HG03175 (cell line): ENCODE measurements around the gene FSTL4.

Experiments used
- ATAC-seq: cut with Tn5 transposase; IDR thresholded peaks from one replicate; pipeline ENCODE4 v1.9.1; 2021; ENCODE audit warnings: mild to moderate bottlenecking, moderate library complexity; ENCODE audit not compliant: unreplicated experiment

FSTL4 gene

DNA sequence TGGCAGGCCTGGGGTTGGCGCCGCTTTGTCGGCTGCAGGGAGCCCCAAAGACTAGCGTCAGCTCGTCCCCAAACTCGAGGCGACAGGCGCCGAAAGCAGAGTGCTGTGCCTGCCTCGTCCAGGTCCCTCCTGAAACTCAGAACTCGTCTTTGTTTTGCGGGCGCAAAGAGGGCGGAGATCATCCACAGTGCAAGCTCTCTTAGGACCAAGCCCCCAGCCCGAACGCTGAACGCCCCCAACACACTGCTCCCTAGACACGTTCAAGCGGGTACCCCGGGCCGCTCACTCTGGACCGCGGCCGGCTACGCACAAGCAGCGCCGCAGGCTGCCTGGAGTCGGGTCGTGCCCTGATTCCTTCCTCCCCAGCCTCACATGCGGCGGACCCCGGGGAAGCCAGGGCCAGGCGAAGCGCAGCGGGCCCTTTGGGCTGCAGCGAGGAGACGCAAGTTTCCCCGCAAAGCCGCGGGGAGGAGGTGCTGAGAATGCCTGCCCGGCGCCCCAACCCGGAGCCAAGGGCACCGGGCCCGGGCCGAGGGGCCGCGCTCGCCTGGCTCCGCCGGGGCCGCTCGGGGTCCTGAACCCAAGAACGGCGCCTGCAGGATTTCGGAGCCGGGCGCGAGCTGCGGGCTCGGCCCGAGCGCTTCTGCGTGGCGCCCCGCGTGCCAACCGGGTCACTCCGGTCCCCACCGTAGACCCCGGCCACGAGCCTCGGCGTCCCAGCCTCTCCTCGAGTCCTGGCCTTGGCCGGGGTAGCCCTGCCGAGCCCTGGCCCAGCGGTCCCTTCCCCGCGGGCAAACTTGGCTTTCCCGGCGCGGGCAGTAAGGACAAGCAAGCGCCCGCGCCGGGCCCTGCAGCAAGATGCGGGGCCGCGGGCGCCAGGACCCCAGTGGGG, 738 bp downstream of the FSTL4 start:
- ATAC-seq, result peak; percentile 22

DNA sequence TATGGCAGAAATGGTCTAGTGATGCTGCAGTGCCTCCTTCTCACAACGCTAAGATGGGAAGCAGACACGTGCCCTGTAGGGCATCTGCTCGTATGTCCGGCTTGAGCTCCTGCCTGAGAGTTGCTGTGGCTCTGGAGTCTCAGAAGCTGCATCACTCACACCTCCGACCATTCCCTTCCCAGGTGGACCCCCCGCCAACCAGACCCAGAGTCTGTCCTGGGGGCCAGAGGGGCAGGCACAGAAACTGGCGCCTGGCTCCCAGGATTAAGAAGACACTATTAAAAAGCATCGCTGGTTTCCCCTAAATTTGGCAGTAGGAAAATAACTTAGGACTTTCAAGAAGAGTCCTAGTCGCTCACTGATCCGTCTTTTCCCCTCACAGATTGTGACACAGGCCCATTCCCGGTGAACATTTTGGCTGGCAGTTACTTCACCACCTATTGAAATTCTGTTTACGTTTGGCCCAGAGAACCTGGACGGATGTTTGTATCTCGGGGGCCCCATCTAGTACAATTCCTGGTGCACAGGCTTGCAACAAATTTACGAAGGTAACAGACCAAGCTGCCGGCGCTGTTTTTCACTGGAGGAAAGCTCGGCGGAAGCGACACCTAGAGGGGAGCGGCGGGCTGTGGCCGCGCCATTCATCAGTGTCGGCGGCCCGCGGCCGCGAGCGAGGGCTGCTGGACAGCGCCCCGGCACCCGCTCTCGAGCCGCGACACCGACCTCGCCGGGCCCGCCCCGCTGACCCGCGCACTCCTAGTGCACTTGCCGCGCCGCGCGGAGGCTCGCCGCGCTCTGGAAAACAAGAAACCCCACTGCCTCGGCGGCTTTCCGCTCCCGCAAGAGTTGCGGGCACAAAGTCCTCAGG, 1.6 kb downstream of the FSTL4 start:
- peak; percentile 56 for ATAC-seq

DNA sequence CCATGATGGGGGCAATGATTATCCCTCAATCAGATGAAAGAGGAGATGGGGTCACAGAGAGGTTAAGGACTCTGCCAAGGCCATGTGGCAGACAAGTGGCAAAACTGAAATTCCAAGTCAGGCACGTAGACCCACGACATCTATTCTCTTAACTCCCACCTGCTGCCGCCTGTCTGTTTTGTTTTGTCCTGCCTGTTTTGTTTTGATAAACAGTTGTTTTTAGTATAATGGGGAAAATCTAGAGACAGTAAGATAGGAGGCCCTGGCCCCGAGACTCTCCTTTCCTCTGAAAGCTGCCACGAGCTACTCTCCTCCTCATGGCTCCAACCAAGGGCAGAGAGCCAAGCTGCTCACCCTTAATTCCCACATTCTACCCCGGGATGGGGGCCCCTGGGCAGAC, 4.9 kb downstream of the FSTL4 start:
- ATAC-seq, result no peak

DNA sequence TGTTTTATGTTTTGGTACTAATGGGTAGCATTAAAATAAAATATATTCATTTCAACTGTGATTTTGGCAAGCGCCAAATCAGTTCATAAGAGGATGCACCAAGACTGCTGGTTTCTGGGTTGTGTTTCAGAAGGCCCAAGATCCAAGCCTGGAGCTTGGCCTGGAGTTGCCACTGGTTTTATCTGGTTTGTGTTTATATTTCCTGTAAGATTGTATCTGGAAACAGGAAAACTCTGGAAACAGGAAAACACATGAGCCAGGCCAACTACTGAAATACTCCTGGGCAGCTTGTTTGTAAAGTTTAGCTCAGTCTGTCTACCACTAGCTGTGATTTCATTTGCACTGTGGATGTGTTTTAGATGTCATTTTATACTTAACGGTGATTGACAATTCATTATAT, 5.5 kb downstream of the FSTL4 start:
- ATAC-seq, result no peak

DNA sequence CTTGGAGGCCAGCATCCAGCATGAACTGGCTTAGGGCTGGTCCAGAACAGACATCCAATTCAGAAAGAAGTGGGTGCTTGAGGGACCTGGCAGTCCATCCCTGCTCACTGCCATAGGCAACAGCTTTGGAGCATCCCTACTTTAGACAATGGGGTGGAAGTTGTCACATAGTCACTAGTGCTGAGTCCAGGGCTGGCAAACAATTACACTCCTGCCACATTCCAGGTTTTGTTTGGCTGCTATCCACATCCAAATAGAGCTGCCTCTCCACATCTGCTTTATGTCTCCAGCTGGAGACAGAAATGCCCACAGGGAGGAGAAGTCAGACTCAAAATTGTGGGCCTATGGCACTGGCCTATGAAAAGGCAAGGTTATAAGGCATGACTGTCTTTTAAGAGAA, 7.0 kb downstream of the FSTL4 start:
- ATAC-seq, result no peak

DNA sequence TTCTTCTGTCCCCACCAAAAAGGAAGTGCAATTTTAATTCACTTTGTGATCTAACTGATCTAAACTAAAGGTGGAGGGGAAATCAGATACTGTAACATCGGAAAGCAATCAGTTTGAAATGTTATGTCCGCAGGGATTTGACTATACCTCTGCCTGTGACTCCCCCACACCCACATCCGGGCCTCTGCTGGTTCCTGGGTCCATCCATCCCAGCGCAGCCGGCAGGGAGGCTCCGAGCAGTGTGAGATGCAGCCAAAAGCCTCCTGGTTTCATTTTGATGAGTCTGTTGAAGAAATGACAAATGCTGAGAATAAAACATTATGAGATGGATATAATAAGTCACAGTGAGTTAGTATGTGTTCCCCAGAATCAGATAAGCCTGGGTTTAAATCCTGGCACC, 8.6 kb downstream of the FSTL4 start:
- no peak for ATAC-seq

DNA sequence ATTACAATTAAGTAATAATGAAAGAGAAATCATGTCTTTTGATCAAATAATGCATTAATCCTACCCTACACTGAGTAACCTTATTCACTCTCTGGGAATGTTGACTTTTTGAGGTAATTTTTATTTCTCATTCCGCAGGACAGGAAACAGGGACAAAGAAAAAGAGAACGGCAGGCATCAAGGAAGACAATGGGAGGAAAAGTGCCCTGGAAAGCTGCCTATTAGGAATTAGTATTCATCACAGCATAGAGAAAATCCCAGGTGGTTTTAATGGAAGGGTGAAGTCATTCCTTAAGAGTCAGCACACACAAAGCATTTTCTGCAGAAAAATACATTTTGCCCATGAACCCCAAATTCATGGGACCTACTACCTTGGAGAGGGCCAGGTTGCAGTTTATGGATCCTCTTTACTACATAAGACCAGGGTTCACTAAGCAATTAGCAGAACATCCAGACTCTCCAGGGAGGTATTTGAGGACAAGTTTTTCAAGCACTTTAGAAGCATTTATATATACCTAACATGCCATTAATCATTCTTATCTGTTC, 9.4 kb downstream of the FSTL4 start:
- ATAC-seq, result no peak

DNA sequence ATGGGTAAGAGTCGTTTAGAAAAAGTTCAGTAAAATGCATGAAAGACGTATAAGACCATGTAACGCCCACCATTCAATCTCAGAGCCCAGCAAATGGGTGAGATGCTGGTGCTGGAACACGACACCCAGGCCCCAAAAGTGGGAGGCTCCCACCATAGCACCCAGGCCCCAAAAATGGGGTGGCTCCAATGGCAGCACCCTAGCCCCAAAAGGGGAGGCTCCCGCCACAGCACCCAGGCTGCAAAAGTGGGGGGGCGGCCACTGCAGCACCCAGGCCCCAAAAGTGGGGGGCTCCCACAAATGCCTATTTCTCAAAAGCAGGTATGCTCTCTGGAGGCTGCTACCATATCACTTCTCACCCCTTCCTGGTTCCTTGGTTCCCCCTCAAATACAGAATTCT, 12.7 kb downstream of the FSTL4 start:
- ATAC-seq, result no peak

DNA sequence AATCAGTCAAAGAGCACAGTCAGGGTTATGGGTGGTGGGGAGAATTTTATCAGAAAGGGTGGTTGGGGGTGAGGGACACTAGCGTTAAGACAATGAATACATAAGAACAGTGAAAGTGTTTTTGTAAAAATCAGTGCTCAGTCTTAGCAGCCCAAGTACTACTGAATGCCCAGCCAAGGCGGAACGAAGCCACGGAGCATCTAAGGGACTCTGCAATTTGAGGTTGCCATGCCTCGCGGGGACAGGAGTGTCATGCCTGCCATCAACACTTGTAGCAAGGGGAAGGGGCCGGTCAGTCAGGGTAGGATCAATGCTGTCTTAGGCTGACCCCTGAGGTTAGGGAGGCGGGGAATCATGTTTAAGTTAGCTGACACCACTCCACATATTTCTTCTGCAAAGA, 13.3 kb downstream of the FSTL4 start:
- no peak for ATAC-seq

DNA sequence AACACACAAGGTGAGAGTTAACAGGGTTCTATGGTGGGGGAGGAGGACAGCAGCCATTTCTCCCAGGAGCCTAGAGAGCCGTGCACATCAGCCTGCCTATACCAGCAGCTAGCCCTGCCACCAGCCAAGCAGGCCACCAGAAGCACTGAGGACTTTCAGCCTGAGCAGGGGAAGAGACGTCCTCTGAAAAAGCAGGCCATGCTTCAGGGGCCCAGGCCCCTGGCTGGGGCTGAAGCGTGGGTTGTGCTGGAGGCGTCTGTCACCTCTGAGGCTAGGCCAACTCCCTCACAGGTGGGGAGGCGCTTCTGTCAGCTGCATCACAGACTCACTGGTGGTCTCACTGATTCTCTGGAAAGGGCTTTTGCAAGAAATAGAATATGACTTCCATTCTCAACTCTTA, 16.3 kb downstream of the FSTL4 start:
- ATAC-seq, result no peak

DNA sequence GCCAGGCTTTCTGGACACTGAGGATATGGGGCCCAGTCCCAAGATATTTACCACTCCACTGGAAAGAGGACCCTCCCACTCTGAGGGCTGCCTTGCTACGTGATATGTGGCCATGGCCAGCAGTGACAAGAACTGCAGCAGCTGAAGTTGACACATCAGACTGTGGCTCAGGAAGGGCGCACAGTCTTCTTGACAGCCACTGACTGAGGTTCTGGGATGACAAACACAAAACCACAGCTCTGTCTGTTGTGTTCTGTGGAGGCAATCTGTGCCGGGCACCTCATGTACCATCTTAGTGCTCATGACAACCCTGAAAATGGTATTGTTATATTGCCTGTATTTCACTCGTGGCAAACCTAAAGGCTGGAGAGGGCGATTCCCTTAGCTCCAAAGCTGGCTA, 16.9 kb downstream of the FSTL4 start:
- no peak for ATAC-seq

DNA sequence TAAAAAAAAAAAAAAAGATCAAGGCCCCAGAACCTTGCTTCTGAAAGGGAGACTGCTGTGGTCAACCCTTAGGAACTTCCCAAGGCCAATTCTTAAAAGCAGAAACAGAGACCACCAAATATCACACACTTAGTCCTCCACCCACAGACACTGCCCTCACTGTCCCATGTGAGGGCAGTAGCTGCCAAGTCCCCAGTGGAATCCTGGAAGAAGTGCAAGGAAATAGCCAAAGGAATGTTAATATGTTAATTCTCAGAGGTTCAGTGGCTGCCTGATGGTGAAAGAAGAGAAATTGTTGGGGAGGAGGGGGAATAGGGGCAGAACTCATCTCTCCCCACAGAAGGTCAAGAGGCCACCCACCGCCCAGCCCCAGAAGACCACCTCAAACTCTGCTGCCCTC, 23.1 kb downstream of the FSTL4 start:
- no peak for ATAC-seq

DNA sequence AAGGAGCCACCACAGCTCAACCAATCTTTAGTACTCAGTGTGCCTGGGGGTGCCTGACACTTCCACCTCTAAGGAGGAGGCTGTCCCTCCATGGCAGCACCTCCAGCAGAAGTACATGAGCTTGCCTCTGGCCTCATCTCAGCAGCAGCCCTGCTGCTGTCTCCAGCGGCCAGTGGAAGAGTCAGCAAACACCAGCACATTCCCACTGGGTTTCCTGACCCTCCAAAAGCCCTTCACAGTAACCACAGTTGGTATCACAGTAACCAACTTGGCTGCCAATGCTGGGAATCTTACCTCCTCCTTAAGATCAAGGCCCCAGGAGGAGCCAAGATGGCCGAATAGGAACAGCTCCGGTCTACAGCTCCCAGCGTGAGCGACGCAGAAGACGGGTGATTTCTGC, 29.4 kb downstream of the FSTL4 start:
- ATAC-seq, result no peak

DNA sequence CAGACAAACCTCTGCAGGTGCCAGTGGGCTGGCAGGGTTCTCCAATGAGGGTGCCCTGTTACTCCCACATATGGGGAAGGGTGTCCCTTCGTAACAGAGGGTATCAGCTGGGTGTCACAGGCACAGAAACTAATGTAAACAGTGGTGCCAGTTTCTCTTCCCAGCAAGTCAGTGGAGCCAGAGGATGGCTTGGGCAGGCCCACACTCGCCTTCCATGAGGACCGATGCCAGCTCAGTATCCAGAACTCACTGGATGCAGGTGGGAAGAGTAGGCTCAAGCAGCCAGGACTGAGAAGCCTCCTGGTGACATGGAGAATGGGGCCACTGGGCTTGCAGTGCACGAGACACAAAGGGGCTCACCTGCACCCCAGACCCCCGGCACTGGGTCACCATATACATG, 30.4 kb downstream of the FSTL4 start:
- no peak for ATAC-seq

DNA sequence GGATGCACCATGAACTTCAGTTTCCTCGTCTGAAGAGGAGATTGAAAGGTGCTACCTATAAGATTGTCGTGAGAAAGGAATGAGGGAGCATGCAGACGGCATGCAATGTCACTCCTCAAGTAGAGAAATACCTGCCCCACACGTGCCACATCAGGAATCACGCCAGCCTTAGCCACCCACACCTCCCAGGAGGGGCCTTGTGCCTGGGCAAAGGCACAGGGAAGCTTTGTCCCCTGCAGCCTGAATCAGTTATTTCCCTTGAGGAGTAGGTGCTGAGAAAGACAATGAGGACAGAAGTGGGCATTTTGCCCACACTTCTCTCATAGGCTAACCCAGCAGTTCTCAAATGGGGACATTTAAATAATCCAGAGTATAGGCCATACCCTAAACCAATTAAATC, 31.0 kb downstream of the FSTL4 start:
- ATAC-seq, result no peak

DNA sequence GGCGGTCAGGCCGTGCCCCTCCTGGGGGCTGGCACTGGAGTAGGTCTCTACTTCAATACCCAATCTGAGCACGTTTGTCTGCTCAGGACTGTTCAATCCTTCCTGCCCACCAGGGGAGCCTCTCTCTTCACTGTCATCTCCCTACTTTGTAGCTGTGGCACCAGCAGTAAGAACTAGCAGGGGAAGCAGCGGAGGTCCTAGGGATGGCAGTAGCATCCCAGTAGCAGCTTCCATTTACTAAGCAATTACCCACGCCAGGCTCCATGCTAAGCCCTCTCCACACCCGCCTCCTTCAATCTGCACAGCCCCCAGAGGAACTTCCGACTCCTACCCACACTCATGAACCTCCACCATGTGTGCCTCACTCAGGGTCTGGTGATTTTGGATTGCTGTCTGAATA, 31.7 kb downstream of the FSTL4 start:
- no peak for ATAC-seq

DNA sequence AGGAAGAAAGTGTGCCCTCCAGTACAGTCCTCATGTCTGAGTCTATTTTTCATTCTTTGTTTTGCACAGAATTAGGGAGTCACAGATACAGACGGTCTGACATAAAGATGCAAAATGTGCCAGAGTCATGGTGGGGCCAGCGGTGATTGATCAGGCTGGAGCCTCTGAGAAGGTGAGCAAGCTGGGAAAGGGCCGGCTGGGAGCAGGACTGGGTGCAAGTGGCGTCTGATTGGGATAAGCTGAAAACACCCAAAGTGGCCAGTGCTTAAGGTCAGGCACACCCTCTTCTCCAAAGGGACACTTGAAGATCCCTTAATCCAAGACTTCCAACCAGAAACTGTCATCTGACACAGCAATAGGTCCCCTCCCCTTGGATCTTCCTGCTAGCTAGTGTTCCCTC, 32.6 kb downstream of the FSTL4 start:
- no peak for ATAC-seq

DNA sequence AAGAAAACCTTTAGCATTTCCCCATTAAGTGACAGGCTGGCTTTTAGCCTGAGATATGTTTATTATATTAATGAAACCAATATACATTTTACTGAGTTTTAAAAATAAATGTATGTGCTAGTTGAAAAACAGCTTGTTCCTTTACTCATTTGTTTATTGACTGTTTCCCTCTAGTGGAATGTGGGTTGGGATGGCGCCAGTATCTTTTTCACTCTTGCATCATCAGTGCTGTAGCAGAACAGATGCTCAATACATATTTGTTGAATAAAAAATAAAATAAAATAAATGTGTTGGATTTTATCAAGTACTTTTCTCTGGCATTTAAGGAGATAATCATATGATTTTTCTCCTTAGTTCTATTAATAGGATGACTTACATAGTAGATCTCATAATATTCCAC, 43.0 kb downstream of the FSTL4 start:
- ATAC-seq, result no peak

DNA sequence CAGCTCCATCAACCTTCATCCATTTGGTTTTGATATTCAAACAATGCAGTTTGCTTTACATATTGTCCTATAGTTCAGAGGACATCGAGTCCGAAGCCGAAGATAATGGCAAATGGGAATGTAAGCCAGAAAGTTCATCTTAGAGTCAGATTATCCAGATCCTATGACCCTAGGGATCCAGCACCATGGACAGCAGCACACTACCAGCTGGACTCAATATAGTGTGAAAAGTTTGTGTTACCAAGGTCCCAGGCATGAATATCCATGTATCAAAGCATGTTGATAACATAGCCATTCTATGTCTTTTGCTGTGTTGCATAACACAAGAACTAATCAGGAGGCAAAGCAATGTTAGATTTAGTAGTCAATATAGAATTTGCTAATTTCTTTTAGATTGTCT, 46.3 kb downstream of the FSTL4 start:
- no peak for ATAC-seq

DNA sequence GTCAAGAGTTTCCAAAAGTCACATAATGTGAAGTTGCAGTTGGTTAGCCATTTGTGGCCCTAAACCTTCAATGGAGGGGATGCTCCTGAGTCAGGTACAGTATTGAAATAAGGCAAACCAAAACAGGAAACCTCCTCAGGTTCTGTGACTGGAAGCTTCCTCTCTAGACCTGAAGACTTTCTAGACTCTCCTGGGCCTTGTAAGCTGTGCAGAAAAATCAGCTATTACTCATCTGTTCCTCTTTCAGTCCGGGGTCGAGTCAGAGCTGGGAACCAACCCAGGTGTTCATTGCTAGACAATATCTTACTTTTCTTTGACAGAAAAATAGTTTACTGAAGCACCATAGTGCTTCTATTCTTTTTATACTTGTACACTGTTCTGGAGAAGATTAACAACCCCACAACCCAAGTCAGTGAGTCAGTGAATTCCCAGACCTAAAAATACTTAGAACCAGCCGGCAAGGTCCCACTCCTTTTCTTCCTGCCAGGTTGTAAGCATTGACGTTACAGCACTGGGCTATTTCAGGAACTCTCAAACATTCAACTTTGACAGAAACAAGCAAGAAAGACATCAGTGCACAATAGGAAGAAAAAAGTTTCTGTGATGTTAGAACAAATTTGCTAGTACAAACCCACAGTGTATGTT, 47.3 kb downstream of the FSTL4 start:
- ATAC-seq, result no peak

DNA sequence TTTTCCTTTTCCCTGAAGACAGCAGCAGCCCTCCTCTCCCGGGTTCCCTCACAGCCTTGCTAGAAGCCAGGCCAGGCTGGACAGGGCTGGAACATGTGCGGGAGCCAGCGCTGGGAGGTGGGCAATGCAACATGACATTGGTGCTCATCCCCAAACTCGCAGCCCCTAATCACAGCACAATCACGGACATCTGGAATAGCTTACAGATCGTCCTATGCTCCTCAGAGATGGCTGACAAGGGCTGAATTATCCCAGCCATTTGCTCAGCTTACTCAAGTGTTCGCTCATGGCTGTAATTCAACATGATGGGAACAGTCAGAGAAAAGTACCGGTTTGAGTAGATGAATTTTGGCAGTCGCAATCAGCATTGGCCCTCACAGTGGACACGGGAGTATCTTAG, 49.8 kb downstream of the FSTL4 start:
- no peak for ATAC-seq
